Stomach (tissue), 4 donors: Measurements from ENCODE around the gene NINL.

ENCODE experiments used
- EP300 ChIP-seq: sonication (generic); formaldehyde crosslinking; IDR thresholded peaks from one replicate; pipeline ENCODE4 v1.6.1; 2017; ENCODE audit warnings: antibody characterized with exemption
- POLR2A ChIP-seq, 4 donors: fragments of 450-650 bp; IDR thresholded peaks; one replicate each; pipeline ENCODE4 v1.6.1; 2016; ENCODE audit warnings: antibody characterized with exemption in 4 of 4, control low read depth in 2 of 4, mild to moderate bottlenecking in 1 of 4, moderate library complexity in 1 of 4
- TF ChIP-seq, protein P1 (sequence below), 7 experiments: fragments of 450-650 bp in 4 of 7; fragments of 200-600 bp in 3 of 7; sonication (generic) in 3 of 7; IDR thresholded peaks; one replicate each; pipeline ENCODE4 v1.5.1; 2016 to 2019; ENCODE audit warnings: antibody characterized with exemption in 7 of 7, control low read depth in 2 of 7, mild to moderate bottlenecking in 1 of 7

DNA sequence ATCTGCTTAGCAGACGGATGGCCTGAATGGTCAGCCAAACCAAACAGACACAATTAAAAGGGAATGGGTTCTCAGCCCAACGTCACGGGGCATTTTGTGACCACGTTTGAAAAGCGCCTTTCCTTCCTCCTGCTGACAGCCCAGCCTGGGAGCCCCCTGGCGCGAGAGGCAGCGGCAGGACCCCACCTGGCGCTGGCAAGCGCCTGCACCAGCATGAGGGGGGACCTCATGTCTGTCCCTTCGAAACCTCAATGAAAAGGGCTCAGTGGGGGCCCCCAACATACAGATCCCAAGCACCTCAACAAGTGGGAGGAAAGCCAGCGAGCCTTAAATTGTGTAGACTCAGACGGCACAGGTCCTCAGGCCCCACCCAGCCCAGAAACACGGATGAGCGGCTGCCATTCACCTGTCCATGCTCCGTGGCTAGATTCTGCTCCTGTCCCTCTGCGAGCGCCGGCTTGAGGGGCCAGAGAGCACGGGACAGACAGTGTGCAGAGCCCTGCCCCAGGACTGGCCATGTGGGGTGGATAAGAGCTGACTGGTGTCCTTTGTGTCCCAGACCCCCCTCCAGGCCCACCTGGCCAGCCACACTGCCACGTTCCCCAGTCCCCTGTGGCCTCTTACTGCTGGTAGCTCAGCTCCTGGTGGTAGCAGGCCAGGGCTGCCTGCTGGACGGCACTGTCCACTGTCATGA is 87.6 kb downstream of the NINL start:
- TF ChIP-seq POLR2A (IDR thresholded peaks at IDR 0.05), result no peak
- TF ChIP-seq, protein P1, sequence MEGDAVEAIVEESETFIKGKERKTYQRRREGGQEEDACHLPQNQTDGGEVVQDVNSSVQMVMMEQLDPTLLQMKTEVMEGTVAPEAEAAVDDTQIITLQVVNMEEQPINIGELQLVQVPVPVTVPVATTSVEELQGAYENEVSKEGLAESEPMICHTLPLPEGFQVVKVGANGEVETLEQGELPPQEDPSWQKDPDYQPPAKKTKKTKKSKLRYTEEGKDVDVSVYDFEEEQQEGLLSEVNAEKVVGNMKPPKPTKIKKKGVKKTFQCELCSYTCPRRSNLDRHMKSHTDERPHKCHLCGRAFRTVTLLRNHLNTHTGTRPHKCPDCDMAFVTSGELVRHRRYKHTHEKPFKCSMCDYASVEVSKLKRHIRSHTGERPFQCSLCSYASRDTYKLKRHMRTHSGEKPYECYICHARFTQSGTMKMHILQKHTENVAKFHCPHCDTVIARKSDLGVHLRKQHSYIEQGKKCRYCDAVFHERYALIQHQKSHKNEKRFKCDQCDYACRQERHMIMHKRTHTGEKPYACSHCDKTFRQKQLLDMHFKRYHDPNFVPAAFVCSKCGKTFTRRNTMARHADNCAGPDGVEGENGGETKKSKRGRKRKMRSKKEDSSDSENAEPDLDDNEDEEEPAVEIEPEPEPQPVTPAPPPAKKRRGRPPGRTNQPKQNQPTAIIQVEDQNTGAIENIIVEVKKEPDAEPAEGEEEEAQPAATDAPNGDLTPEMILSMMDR (IDR thresholded peaks at IDR 0.05), result no peak
- no peak for TF ChIP-seq EP300
